Stimulated activated naive B cell treated with anti-CD40 and anti-IgM and Interleukin-4, amounts not matched to agents 10 μg/mL and 1 μg/mL and 100 μg/mL, for 72 hours (primary cell): ENCODE data around the gene ZNF346.
A peak's percentile ranks its signal among the peaks of the same experiment; 100 is the strongest.
"Not testable (repeated sequence)": the region's sequence is repeated elsewhere in the genome, so short reads cannot be mapped to it uniquely, and the experiment has no call there.

ENCODE experiments used
- ATAC-seq, 2 donors: fragments of 150-1000 bp; cut with Tn5 transposase; replicated peaks; 2 replicates each; pipeline ENCODE4 v1.10.0; 2021; ENCODE audit warnings: moderate library complexity in 1 of 2
- DNase-seq: peaks from one replicate; pipeline ENCODE4 v3.0.0; 2021
- H3K27ac Mint-ChIP-seq: one replicate; pipeline ENCODE4 v1.8.0; 2022; ENCODE audit warnings: mild to moderate bottlenecking, mixed read lengths
- H3K27me3 Mint-ChIP-seq, 2 donors: one replicate each; pipeline ENCODE4 v1.8.0; 2022; ENCODE audit warnings: mixed read lengths in 2 of 2
- H3K36me3 Mint-ChIP-seq, 2 donors: one replicate each; pipeline ENCODE4 v1.8.0; 2022; ENCODE audit warnings: mixed read lengths in 2 of 2, mild to moderate bottlenecking in 1 of 2
- H3K4me1 Mint-ChIP-seq, 2 donors: one replicate each; pipeline ENCODE4 v1.8.0; 2022; ENCODE audit warnings: mixed read lengths in 2 of 2, mild to moderate bottlenecking in 1 of 2
- H3K4me3 Mint-ChIP-seq, 2 donors: one replicate each; pipeline ENCODE4 v1.8.0; 2022; ENCODE audit warnings: mild to moderate bottlenecking in 2 of 2, mixed read lengths in 2 of 2, moderate library complexity in 1 of 2
- H3K9me3 Mint-ChIP-seq, 2 donors: one replicate each; pipeline ENCODE4 v1.8.0; 2022; ENCODE audit warnings: mixed read lengths in 2 of 2, mild to moderate bottlenecking in 1 of 2

ZNF346 gene, protein sequence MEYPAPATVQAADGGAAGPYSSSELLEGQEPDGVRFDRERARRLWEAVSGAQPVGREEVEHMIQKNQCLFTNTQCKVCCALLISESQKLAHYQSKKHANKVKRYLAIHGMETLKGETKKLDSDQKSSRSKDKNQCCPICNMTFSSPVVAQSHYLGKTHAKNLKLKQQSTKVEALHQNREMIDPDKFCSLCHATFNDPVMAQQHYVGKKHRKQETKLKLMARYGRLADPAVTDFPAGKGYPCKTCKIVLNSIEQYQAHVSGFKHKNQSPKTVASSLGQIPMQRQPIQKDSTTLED

DNA sequence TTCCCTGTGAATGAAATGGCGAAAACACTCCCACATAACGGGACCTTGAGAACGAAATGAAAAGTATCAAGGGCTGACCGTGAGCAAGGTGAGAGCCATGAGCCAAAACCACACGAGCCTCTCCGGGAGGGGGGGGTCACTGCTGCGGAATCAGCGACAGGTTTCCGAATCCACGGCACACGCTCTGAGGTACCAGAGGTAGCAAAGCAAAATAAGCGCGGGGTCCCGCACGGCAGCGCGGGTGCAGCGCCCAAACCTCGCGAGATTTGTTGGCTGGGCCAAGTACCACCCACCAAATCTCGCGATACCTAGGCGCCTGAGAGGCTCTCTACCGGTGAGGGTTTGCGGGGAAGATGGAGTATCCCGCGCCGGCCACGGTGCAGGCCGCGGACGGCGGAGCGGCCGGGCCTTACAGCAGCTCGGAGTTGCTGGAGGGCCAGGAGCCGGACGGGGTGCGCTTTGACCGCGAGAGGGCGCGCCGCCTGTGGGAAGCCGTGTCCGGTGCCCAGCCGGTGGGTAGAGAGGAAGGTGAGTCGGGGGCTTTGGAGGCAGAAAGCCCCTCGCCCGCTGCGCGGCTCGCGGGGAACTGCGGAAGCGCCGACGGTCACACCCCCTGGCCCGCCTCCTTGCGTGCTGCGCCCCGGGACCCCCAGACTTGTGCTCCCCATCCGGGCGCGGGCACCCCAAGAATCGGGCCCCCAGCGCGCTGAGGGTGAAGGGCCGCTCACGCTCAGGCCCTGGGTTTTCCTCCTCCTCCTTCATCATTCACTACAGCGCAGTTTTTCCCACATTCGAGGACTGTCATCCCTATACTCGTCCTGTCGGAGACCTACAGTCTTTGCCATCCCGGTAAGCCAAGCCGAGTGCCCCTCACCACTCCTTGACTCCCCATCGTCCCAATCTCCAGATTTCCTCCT is at the start of gene ZNF346:
TSS of gene ZNF346 (plus strand) at position 311 of the 917 bp plus-strand sequence. CDS start at position 354, 43 bp downstream.
- Mint-ChIP-seq H3K27me3 (no peaks in the 10 kb centered on the region), H3K36me3 (peaks cover 13% of the 10 kb centered on the region in 2 donors), H3K9me3 (no peaks in the 10 kb centered on the region), H3K4me1 (peaks cover 25 to 41% of the 10 kb centered on the region in 2 donors), H3K27ac (peak within 1 kb of the TSS; percentile 98), H3K4me3 (peak within 1 kb of the TSS; percentile 92 to 98)
- ATAC-seq (peak; percentile 93 to 97), DNase-seq (peak; percentile 87)

DNA sequence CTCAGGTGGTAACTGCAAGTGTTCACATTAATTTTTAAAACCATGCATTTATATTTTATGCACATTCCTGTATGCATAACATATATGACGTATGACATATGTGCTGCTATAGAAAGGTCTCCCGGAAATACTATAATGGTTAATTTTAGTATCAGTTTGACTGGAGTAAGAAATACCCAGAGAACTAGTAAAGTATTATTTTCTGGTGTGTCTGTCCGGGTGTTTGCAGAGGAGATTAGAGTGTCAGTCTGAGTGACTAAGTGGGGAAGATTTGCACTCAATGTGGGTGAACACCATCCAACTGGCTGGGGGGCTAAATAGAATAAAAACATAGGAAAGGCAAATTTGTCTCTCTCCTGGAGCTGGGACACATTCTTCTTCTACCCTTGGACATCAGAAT is 42.8 kb upstream of the ZNF346 start:
- Mint-ChIP-seq H3K4me3 (no peak overlapping the region), H3K36me3 (peaks cover 34 to 51% of the 10 kb centered on the region in 2 donors), H3K4me1 (peaks cover 5 to 18% of the 10 kb centered on the region in 2 donors), H3K27ac (no peak overlapping the region), H3K27me3 (no peaks in the 10 kb centered on the region), H3K9me3 (peaks cover 0 to 2% of the 10 kb centered on the region in 2 donors)
- ATAC-seq (no peak), DNase-seq (no peak)

DNA sequence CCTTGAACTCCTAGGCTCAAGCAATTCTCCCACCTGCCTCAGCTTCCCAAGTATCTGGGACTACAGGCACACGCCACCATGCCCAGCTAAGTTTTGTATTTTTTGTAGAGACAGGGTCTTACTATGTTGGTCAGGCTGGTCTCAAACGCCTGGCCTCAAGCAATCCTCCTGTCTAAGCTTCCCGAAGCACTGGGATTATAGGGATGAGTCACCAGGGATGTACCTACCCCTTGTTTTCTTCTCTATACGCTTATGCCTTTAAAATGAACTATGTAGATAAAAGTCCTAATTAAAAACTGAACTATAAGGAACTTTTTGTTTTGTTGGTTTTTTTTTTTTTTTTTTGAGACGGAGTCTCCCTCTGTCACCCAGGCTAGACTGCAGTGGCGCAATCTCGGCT is 41.7 kb upstream of the ZNF346 start:
- peaks cover 6 to 23% of the 10 kb centered on the region in 2 donors for H3K4me1 Mint-ChIP-seq
- ATAC-seq (no peak), DNase-seq (no peak)
- no peak overlapping the region for H3K27ac Mint-ChIP-seq
- no peak overlapping the region for H3K4me3 Mint-ChIP-seq
- peaks cover 0 to 2% of the 10 kb centered on the region in 2 donors for H3K9me3 Mint-ChIP-seq
- no peaks in the 10 kb centered on the region for H3K27me3 Mint-ChIP-seq
- peaks cover 28 to 42% of the 10 kb centered on the region in 2 donors for H3K36me3 Mint-ChIP-seq

DNA sequence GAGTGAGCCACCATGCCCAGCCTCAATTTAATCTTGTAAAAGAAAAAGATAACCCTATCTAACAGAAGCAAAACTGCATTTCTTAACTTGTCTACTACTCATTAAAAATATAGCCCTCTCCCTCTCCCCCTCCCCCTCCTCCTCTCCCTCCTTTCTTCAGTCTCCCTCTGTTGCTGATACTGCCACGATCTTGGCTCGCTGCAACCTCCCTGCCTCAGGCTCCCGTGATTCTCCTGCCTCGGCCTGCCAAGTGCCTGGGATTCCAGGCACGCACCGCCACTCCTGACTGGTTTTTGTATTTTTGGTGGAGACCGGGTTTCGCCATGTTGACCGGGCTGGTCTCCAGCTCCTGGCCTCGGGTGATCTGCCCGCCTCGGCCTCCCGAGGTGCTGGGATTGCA is 39.4 kb upstream of the ZNF346 start:
- Mint-ChIP-seq H3K4me1 (peaks cover 10 to 39% of the 10 kb centered on the region in 2 donors), H3K36me3 (peaks cover 25 to 42% of the 10 kb centered on the region in 2 donors), H3K27ac (peak overlapping the region; percentile 83)
- not testable (repeated sequence) for ATAC-seq, H3K27me3 Mint-ChIP-seq, DNase-seq, H3K9me3 Mint-ChIP-seq, H3K4me3 Mint-ChIP-seq

DNA sequence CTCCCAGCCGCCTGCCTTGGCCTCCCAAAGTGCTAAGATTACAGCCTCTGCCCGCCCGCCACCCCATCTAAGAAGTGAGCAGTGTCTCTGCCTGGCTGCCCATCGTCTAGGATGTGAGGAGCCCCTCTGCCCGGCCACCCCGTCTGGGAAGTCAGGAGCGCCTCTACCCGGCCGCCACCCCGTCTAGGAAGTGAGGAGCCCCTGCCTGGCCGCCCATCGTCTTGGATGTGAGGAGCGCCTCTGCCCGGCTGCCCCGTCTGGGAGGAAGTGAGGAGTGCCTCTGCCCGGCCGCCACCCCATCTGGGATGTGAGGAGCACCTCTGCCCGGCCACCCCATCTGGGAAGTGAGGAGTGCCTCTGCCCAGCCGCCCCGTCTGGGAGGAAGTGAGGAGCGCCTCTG is 38.9 kb upstream of the ZNF346 start:
- not testable (repeated sequence) for H3K27me3 Mint-ChIP-seq, H3K27ac Mint-ChIP-seq, H3K4me3 Mint-ChIP-seq, DNase-seq, H3K9me3 Mint-ChIP-seq, ATAC-seq
- peaks cover 14 to 43% of the 10 kb centered on the region in 2 donors for H3K4me1 Mint-ChIP-seq
- H3K36me3 Mint-ChIP-seq, result peaks cover 25 to 45% of the 10 kb centered on the region in 2 donors

DNA sequence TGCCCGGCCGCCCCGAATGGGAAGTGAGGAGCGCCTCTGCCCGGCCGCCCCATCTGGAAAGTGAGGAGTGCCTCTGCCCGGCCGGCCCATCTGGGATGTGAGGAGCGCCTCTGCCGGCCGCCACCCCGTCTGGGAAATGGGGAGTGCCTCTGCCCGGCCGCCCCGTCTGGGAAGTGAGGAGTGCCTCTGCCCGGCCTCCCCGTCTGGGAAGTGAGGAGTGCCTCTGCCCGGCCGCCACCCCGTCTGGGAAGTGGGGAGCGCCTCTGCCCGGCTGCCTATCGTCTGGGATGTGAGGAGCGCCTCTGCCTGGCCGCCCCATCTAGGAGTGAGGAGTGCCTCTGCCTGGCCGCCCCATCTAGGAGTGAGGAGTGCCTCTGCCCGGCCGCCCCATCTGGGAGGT is 38.3 kb upstream of the ZNF346 start:
- H3K27ac Mint-ChIP-seq, ATAC-seq, H3K27me3 Mint-ChIP-seq, H3K9me3 Mint-ChIP-seq, H3K4me3 Mint-ChIP-seq, DNase-seq: not testable (repeated sequence)
- peaks cover 20 to 40% of the 10 kb centered on the region in 2 donors for H3K36me3 Mint-ChIP-seq
- peaks cover 14 to 46% of the 10 kb centered on the region in 2 donors for H3K4me1 Mint-ChIP-seq

DNA sequence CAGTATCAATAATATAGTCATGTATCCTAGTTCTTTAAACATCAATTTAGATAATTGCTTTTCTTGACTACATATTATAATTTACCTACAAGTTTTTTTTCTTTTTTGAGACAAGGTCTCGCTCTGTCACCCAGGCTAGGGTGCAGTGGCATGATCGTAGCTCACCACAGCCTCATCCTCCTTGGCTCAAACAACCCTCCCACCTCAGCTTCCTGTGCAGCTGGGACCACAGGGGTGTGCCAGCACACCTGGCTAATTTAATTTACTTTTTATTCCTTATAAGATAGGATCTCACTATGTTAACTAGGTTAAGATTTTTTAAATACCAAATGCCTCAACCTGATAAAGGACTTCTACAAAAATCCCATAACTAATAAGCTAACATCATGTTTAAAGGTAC is 37.0 kb upstream of the ZNF346 start:
- Mint-ChIP-seq H3K4me3 (no peak overlapping the region), H3K9me3 (peaks cover 0 to 2% of the 10 kb centered on the region in 2 donors), H3K4me1 (peaks cover 15 to 56% of the 10 kb centered on the region in 2 donors), H3K27me3 (no peaks in the 10 kb centered on the region), H3K27ac (peak overlapping the region; percentile 67), H3K36me3 (peaks cover 14 to 29% of the 10 kb centered on the region in 2 donors)
- DNase-seq (no peak), ATAC-seq (peak; percentile 95 to 98)

DNA sequence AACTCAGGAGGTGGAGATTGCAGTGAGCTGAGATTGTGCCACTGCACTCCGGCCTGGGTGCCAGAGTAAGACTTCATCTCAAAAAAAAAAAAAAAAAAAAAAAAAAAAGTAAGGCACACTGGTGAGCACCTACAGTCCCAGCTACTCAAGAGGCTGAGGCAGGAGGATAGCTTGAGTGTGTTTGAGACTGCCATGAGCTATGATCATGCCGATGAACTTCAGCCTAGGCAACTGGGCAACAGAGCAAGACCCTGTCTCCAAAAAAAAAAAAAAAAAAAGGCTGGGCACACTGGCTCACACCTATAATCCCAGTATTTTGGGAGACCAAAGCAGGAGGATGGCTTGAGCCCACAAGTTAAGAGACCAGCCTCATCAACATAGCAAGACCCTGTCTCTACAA is 36.2 kb upstream of the ZNF346 start:
- no peak overlapping the region for H3K4me3 Mint-ChIP-seq
- H3K9me3 Mint-ChIP-seq, result peaks cover 0 to 2% of the 10 kb centered on the region in 2 donors
- DNase-seq, result no peak
- peaks cover 10 to 32% of the 10 kb centered on the region in 2 donors for H3K36me3 Mint-ChIP-seq
- H3K27me3 Mint-ChIP-seq, result no peaks in the 10 kb centered on the region
- no peak for ATAC-seq
- no peak overlapping the region for H3K27ac Mint-ChIP-seq
- peaks cover 17 to 60% of the 10 kb centered on the region in 2 donors for H3K4me1 Mint-ChIP-seq

DNA sequence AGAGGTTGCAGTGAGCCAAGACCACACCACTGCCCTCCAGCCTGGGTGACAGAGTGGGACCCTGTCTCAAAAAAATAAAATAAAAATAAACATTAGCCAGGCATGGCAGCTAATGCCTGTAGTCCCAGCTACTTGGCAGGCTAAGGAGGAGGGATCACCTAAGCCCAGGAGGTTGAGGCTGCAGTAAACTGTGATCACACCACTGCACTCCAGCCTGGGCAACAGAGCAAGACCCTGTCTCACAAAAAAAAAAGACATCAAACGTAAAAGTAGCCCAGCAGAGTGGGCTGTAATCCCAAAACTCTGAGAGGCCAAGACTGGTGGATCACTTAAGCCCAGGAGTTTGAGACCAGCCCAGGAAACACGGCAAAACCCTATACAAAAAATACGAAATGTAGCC is 34.9 kb upstream of the ZNF346 start:
- Mint-ChIP-seq H3K27me3 (no peaks in the 10 kb centered on the region), H3K36me3 (peaks cover 7 to 27% of the 10 kb centered on the region in 2 donors), H3K4me3 (no peak overlapping the region), H3K27ac (no peak overlapping the region), H3K4me1 (peaks cover 18 to 63% of the 10 kb centered on the region in 2 donors), H3K9me3 (peaks cover 0 to 2% of the 10 kb centered on the region in 2 donors)
- ATAC-seq (no peak), DNase-seq (no peak)

DNA sequence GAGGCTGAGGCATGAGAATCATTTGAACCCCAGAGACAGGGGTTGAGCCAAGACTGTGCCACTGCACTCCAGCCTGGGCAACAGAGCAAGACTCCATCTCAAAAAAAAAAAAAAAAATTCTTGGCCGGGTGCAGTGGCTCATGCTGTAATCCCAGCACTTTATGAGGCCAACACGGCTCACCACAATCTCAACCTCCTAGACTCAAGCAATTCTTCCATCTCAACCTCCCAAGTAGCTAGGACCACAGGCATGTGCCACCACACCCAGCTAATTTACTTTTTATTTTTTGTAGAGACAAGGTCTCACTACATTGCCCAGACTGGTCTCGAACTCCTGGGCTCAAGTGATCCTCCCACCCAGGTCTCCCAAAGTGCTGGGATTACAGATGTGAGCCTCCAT is 29.4 kb upstream of the ZNF346 start:
- peaks cover 7 to 21% of the 10 kb centered on the region in 2 donors for H3K36me3 Mint-ChIP-seq
- ATAC-seq, H3K27me3 Mint-ChIP-seq, DNase-seq, H3K9me3 Mint-ChIP-seq, H3K4me3 Mint-ChIP-seq: not testable (repeated sequence)
- H3K4me1 Mint-ChIP-seq, result peaks cover 31 to 75% of the 10 kb centered on the region in 2 donors
- peak overlapping the region; percentile 59 for H3K27ac Mint-ChIP-seq

DNA sequence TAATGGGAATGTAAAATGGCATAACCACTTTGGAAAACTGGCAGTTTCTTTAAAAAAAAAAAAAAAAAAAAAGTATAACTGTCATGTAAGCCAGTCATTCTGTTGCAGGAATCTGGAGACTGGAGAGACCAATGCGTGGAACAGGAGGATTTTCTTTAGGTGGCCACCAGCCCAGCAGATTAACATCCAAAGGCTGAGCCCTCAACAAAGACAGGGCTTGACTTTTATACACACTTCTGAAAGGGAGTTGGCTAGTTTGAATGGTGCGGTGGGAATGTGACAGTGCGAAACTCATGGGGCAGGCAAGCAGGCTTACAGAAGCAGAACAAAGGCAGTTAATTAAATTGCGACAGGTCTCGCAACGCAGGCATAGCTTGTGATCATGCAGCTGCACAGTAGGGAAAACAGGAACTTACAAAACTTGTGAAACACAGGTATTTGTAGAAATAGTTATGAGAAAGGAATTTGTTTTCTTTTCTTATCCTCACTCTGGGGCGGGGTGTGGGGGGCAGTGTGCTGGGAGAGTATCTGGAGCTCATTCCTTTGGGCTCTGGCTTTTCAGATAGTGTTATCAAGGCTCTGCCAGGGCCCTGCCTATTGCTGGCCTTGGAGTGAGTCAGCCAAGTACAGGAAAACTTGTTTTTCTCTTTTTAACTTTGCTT is 27.9 kb upstream of the ZNF346 start:
- ATAC-seq (peak; percentile 91 to 97), DNase-seq (peak; percentile 43)
- Mint-ChIP-seq H3K36me3 (peaks cover 9 to 17% of the 10 kb centered on the region in 2 donors), H3K27ac (peak overlapping the region; percentile 80), H3K4me1 (peaks cover 30 to 69% of the 10 kb centered on the region in 2 donors), H3K27me3 (no peaks in the 10 kb centered on the region), H3K9me3 (no peaks in the 10 kb centered on the region), H3K4me3 (peak overlapping the region in 1 of 2 donors; percentile 30)

DNA sequence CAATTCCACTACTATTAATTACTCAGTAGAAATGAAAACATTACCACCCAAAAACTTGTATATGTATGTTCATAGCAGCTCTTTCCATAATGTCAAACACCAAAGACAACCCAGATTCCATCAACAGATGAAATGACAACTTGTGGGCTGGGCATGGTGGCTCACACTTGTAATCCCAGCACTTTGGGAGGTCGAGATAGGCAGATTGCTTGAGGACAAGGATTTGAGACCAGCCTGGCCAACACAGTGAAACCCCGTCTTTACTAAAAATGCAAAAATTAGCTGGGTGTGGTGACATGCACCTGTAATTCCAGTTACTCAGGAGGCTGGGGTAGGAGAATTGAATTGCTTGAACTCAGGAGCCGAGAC is 27.4 kb upstream of the ZNF346 start:
- DNase-seq, result no peak
- Mint-ChIP-seq H3K4me3 (peak overlapping the region in 1 of 2 donors; percentile 30), H3K9me3 (no peaks in the 10 kb centered on the region), H3K36me3 (peaks cover 10 to 20% of the 10 kb centered on the region in 2 donors), H3K27ac (peak overlapping the region; percentile 80), H3K27me3 (no peaks in the 10 kb centered on the region), H3K4me1 (peaks cover 30 to 69% of the 10 kb centered on the region in 2 donors)
- ATAC-seq, result no peak

DNA sequence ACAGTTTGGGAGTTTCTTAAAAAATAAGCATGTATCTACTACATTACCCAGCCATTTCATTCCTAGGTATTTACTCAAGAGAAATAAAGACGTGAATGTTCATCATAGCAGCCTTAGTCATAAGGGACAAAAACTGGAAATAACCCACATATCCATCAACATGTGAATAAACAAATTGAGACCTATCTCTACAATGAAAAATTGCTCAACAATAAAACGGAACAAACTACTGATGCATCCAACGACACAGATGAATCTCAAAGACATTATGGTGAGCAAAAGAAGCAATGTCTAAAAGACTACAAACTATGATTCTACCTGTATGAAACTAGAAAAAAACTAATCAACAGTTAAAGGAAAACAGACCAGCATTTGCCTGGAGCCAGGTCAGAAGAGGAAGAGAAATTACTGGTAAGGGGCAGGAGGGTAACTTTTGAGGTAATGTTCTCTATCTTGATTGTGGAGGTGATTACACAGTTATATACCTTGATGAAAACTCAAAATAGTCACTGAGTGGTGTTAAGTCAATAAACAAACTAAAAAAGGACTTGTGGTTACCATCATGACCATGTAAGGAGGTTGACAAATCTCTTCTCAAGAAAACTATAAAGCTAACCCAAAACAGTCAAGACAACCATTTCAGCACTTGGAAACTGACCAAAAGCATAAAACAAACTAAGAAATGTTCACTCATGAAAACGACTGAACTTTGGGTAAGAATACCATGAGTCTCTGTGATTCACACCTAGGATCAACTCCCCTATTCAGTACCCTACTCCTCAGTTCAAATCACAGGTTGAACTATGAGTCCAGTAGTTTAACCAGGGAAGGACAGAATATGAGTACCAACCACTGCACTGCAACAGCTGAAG is 26.4 kb upstream of the ZNF346 start:
- peak overlapping the region in 1 of 2 donors; percentile 0 for H3K4me3 Mint-ChIP-seq
- DNase-seq (no peak), ATAC-seq (peak; percentile 36 to 49)
- peaks cover 15 to 22% of the 10 kb centered on the region in 2 donors for H3K36me3 Mint-ChIP-seq
- no peaks in the 10 kb centered on the region for H3K27me3 Mint-ChIP-seq
- H3K9me3 Mint-ChIP-seq, result no peaks in the 10 kb centered on the region
- H3K27ac Mint-ChIP-seq, result peak overlapping the region; percentile 77
- H3K4me1 Mint-ChIP-seq, result peaks cover 29 to 76% of the 10 kb centered on the region in 2 donors
